ENCODE data around the gene PRKCH.

- TF ChIP-seq, protein P1, sequence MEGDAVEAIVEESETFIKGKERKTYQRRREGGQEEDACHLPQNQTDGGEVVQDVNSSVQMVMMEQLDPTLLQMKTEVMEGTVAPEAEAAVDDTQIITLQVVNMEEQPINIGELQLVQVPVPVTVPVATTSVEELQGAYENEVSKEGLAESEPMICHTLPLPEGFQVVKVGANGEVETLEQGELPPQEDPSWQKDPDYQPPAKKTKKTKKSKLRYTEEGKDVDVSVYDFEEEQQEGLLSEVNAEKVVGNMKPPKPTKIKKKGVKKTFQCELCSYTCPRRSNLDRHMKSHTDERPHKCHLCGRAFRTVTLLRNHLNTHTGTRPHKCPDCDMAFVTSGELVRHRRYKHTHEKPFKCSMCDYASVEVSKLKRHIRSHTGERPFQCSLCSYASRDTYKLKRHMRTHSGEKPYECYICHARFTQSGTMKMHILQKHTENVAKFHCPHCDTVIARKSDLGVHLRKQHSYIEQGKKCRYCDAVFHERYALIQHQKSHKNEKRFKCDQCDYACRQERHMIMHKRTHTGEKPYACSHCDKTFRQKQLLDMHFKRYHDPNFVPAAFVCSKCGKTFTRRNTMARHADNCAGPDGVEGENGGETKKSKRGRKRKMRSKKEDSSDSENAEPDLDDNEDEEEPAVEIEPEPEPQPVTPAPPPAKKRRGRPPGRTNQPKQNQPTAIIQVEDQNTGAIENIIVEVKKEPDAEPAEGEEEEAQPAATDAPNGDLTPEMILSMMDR (conservative IDR thresholded peaks at IDR 0.05; ENCODE audit: low read length): no peak
- no peak for TF ChIP-seq EZH2phosphoT487 (IDR thresholded peaks at IDR 0.05; ENCODE audit: borderline replicate concordance)
Measured at GRCh38 chr14:61575551-61576150, 254.3 kb downstream of the PRKCH start.

Measured in Loucy (cell line).